Stimulated activated CD8-positive, alpha-beta memory T cell treated with anti-CD3 and anti-CD28 coated beads, Interleukin-12 subunit alpha, Interleukin-12 subunit beta, amount 100 ng/mL, for 1 hour (primary cell): ENCODE data around the gene CAV3.
A peak's percentile ranks its signal among the peaks of the same experiment; 100 is the strongest.

Experiments used
- DNase-seq: peaks from one replicate; pipeline ENCODE4 v3.0.0-alpha.2; 2020; ENCODE audit warnings: low read depth

CAV3 gene

GRCh38 chr3:8761866-8762265 lies 28.3 kb downstream of the CAV3 start:
- DNase-seq = no peak

GRCh38 chr3:8762607-8763377 lies 29.2 kb downstream of the CAV3 start:
- no peak for DNase-seq

GRCh38 chr3:8764528-8764927 lies 30.9 kb downstream of the CAV3 start:
- DNase-seq = no peak

- DNase-seq = no peak
These were observed 31.9 kb downstream of the CAV3 start for GRCh38 chr3:8765528-8765927.

- DNase-seq = no peak
These were observed 32.5 kb downstream of the CAV3 start for GRCh38 chr3:8766148-8766547.

GRCh38 chr3:8767256-8767666 lies 33.7 kb downstream of the CAV3 start:
- no peak for DNase-seq

GRCh38 chr3:8767667-8768363 lies 34.2 kb downstream of the CAV3 start:
- DNase-seq = no peak

- no peak for DNase-seq
These were observed 34.9 kb downstream of the CAV3 start for GRCh38 chr3:8768364-8769087.

- peak; percentile 11 for DNase-seq
These were observed 35.7 kb downstream of the CAV3 start, which contains the start of gene OXTR for GRCh38 chr3:8769088-8769822. TSS of gene OXTR (minus strand) at chr3:8769613. CDS start at chr3:8768187, 1,426 bp downstream.

GRCh38 chr3:8773941-8774542 lies 40.4 kb downstream of the CAV3 start:
- DNase-seq = no peak

- no peak for DNase-seq
These were observed 41.6 kb downstream of the CAV3 start for GRCh38 chr3:8775181-8775580.

GRCh38 chr3:8775602-8776001 lies 42.0 kb downstream of the CAV3 start:
- DNase-seq = no peak

- no peak for DNase-seq
These were observed 42.8 kb downstream of the CAV3 start for GRCh38 chr3:8776406-8776805.

GRCh38 chr3:8777201-8777977 lies 43.8 kb downstream of the CAV3 start:
- no peak for DNase-seq

GRCh38 chr3:8777978-8778267 lies 44.3 kb downstream of the CAV3 start:
- no peak for DNase-seq

GRCh38 chr3:8778475-8778874 lies 44.9 kb downstream of the CAV3 start:
- DNase-seq = no peak

GRCh38 chr3:8780279-8780678 lies 46.7 kb downstream of the CAV3 start:
- DNase-seq = no peak

GRCh38 chr3:8784676-8785435 lies 51.3 kb downstream of the CAV3 start:
- DNase-seq = no peak

GRCh38 chr3:8790529-8790928 lies 56.9 kb downstream of the CAV3 start:
- no peak for DNase-seq

GRCh38 chr3:8793242-8793641 lies 59.6 kb downstream of the CAV3 start:
- DNase-seq = no peak
